Gastrocnemius medialis (tissue), 4 donors: ENCODE data around the gene TRIM8.

ENCODE experiments used
- POLR2A ChIP-seq, 2 donors: fragments of 450-650 bp; IDR thresholded peaks; one replicate each; pipeline ENCODE4 v1.6.1; 2017; ENCODE audit warnings: antibody characterized with exemption in 2 of 2, mild to moderate bottlenecking in 2 of 2, moderate library complexity in 2 of 2
- TF ChIP-seq, protein P1 (sequence below), 5 experiments: fragments of 450-650 bp in 3 of 5; fragments of 200-600 bp in 2 of 5; sonication (generic) in 2 of 5; IDR thresholded peaks in 4 of 5; conservative IDR thresholded peaks in 1 of 5; 1 replicate in 4 of 5; 2 replicates in 1 of 5; pipeline ENCODE4 v1.5.1; 2016 to 2019; ENCODE audit warnings: antibody characterized with exemption in 5 of 5, mild to moderate bottlenecking in 3 of 5, moderate library complexity in 3 of 5

DNA sequence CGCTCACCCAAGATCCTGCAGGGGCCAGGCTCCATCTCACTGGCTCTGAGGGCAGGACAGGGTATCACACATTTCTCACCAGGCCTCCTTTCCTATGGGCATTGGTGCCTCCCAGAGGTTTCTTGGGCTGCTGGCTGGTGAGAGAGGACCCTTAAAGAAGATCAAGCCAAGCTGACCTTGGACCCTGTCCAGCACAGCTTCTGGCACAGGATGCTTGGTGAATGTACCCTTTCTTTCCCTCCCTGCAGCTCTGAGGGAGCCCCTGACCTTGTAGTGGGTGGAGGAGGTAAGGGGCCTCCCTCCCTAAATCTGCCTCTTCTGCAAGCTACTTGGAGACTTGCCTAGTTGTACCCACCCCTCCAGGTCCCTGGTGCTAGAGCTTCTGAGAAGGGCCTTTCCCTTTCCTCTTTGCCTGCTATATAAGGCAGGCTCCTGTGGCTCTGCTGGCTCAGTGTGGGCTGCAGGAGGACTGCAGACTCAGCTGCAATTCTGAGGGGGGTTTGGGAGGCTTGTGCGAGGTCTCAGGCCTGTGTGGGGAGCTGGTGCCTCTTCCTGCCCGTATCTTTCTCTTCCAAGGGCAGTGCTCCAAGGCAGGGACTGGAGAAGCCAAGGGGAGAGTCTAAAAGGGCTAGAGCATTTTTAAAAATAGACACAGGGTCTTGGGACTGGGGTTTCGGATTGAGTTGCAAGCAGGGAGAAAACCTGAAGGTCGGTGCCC, 11.7 kb upstream of the TRIM8 start:
- TF ChIP-seq, protein P1, sequence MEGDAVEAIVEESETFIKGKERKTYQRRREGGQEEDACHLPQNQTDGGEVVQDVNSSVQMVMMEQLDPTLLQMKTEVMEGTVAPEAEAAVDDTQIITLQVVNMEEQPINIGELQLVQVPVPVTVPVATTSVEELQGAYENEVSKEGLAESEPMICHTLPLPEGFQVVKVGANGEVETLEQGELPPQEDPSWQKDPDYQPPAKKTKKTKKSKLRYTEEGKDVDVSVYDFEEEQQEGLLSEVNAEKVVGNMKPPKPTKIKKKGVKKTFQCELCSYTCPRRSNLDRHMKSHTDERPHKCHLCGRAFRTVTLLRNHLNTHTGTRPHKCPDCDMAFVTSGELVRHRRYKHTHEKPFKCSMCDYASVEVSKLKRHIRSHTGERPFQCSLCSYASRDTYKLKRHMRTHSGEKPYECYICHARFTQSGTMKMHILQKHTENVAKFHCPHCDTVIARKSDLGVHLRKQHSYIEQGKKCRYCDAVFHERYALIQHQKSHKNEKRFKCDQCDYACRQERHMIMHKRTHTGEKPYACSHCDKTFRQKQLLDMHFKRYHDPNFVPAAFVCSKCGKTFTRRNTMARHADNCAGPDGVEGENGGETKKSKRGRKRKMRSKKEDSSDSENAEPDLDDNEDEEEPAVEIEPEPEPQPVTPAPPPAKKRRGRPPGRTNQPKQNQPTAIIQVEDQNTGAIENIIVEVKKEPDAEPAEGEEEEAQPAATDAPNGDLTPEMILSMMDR (IDR thresholded peaks at IDR 0.05 in 4 of 5, conservative IDR thresholded peaks at IDR 0.05 in 1 of 5) = no peak
- TF ChIP-seq POLR2A (IDR thresholded peaks at IDR 0.05) = no peak
